Upper lobe of right lung (tissue), 1 donor: ENCODE results near the gene TRAK2. TPM values are rescaled to one million over a fixed set of nuclear protein-coding genes. Genes with fewer than 3 reads are reported as not detected.

Source experiments
- ATAC-seq: fragments of 200-7000 bp; cut with Tn5 transposase; one replicate; pipeline ENCODE4 v1.9.1; 2020; ENCODE audit warnings: mild to moderate bottlenecking, moderate library complexity
- DNase-seq: peaks from one replicate; pipeline ENCODE4 v3.0.0-alpha.2; 2020
- H3K27ac ChIP-seq: fragments of 200-600 bp; one replicate; pipeline ENCODE4 v1.8.0; 2022
- H3K27me3 ChIP-seq: fragments of 200-600 bp; one replicate; pipeline ENCODE4 v1.8.0; 2022; ENCODE audit warnings: mild to moderate bottlenecking
- H3K36me3 ChIP-seq: fragments of 200-600 bp; one replicate; pipeline ENCODE4 v1.8.0; 2022
- H3K4me1 ChIP-seq: fragments of 200-600 bp; one replicate; pipeline ENCODE4 v1.8.0; 2022
- H3K4me3 ChIP-seq: fragments of 200-600 bp; one replicate; pipeline ENCODE4 v1.8.0; 2022; ENCODE audit warnings: mild to moderate bottlenecking
- H3K9me3 ChIP-seq: fragments of 200-600 bp; one replicate; pipeline ENCODE4 v1.8.0; 2022
- CTCF ChIP-seq: fragments of 200-600 bp; IDR thresholded peaks from one replicate; pipeline ENCODE4 v1.8.0; 2022; ENCODE audit warnings: antibody characterized with exemption
- intact Hi-C: fragments of 100-400 bp; cut with DNase I; formaldehyde crosslinking; loops from one replicate; pipeline ENCODE4 v1.11.0; 2022
- total RNA-seq: library from RNA; stranded (reverse); fragmentation: NEBNext Ultra II Directional; extraction: Animal tissue kit (Norgen Biotek cat#: 25700); gene quantifications from one replicate; pipeline ENCODE4 v1.2.1, GENCODE V29; 2021
- donor health status: DM: no; HTN: yes; CAD: no; lungs with severe emphysema.

The TRAK2 gene
- total RNA-seq, 1 donor from 2014 or later = 78.0 TPM

GRCh38 chr2:201467666-201468065 is 16.4 kb upstream of the TRAK2 start:
- no peaks in the 10 kb centered on the region for H3K27me3 ChIP-seq
- ATAC-seq (no peak), DNase-seq (no peak)
- no peak overlapping the region for H3K4me3 ChIP-seq
- no peak for TF ChIP-seq CTCF
- peaks cover 55% of the 10 kb centered on the region for H3K36me3 ChIP-seq
- intact Hi-C loops = no loop called here
- peaks cover 6% of the 10 kb centered on the region for H3K4me1 ChIP-seq
- no peak overlapping the region for H3K27ac ChIP-seq
- H3K9me3 ChIP-seq = no peaks in the 10 kb centered on the region

- no peak overlapping the region for H3K4me3 ChIP-seq
These were observed 14.9 kb upstream of the TRAK2 start for GRCh38 chr2:201466050-201466675.

GRCh38 chr2:201465524-201465971 is 14.3 kb upstream of the TRAK2 start:
- H3K27me3 ChIP-seq = no peaks in the 10 kb centered on the region
- no peaks in the 10 kb centered on the region for H3K9me3 ChIP-seq
- no peak overlapping the region for H3K27ac ChIP-seq
- peaks cover 42% of the 10 kb centered on the region for H3K36me3 ChIP-seq
- intact Hi-C loops = no loop called here
- no peak for DNase-seq
- no peak for TF ChIP-seq CTCF
- no peak overlapping the region for H3K4me3 ChIP-seq
- H3K4me1 ChIP-seq = peaks cover 6% of the 10 kb centered on the region
- no peak for ATAC-seq

More at GRCh38 chr2:201466050-201466675, 14.9 kb upstream of the TRAK2 start:
- intact Hi-C loops = no loop called here
- Histone ChIP-seq H3K36me3 (peaks cover 47% of the 10 kb centered on the region), H3K27me3 (no peaks in the 10 kb centered on the region), H3K27ac (no peak overlapping the region), H3K9me3 (no peaks in the 10 kb centered on the region), H3K4me1 (peaks cover 6% of the 10 kb centered on the region)
- TF ChIP-seq CTCF = no peak
- DNase-seq (no peak), ATAC-seq (no peak)

- intact Hi-C loops = no loop called here
- peaks cover 40% of the 10 kb centered on the region for H3K36me3 ChIP-seq
- H3K27me3 ChIP-seq = no peaks in the 10 kb centered on the region
- ATAC-seq (no peak), DNase-seq (no peak)
- H3K27ac ChIP-seq = no peak overlapping the region
- TF ChIP-seq CTCF = no peak
- H3K4me1 ChIP-seq = peaks cover 6% of the 10 kb centered on the region
- no peak overlapping the region for H3K4me3 ChIP-seq
- no peaks in the 10 kb centered on the region for H3K9me3 ChIP-seq
These were observed 13.3 kb upstream of the TRAK2 start for GRCh38 chr2:201464547-201464946.

GRCh38 chr2:201460532-201460931 is 9.3 kb upstream of the TRAK2 start:
- no peaks in the 10 kb centered on the region for H3K27me3 ChIP-seq
- H3K27ac ChIP-seq = no peak overlapping the region
- H3K4me3 ChIP-seq = no peak overlapping the region
- H3K4me1 ChIP-seq = peaks cover 4% of the 10 kb centered on the region
- H3K36me3 ChIP-seq = peaks cover 35% of the 10 kb centered on the region
- intact Hi-C loops = no loop called here
- ATAC-seq (no peak), DNase-seq (no peak)
- no peaks in the 10 kb centered on the region for H3K9me3 ChIP-seq
- TF ChIP-seq CTCF = no peak

- Histone ChIP-seq H3K27ac (no peak overlapping the region), H3K9me3 (no peaks in the 10 kb centered on the region), H3K4me1 (no peaks in the 10 kb centered on the region), H3K36me3 (peaks cover 34% of the 10 kb centered on the region), H3K27me3 (no peaks in the 10 kb centered on the region), H3K4me3 (no peak overlapping the region)
- DNase-seq (no peak), ATAC-seq (no peak)
- no peak for TF ChIP-seq CTCF
- intact Hi-C loops = no loop called here
These were observed 7.1 kb upstream of the TRAK2 start for GRCh38 chr2:201458381-201458780.
